Activated CD8-positive, alpha-beta memory T cell treated with anti-CD3 and anti-CD28 coated beads, Interleukin-2, amount 50 U/mL, for 1 hour (primary cell): ENCODE results near the gene PPP6R1.
A peak's percentile ranks its signal among the peaks of the same experiment; 100 is the strongest.

Experiments
- DNase-seq: peaks from one replicate; pipeline ENCODE4 v3.0.0-alpha.2; 2020; ENCODE audit errors: extremely low read depth

The PPP6R1 gene, protein sequence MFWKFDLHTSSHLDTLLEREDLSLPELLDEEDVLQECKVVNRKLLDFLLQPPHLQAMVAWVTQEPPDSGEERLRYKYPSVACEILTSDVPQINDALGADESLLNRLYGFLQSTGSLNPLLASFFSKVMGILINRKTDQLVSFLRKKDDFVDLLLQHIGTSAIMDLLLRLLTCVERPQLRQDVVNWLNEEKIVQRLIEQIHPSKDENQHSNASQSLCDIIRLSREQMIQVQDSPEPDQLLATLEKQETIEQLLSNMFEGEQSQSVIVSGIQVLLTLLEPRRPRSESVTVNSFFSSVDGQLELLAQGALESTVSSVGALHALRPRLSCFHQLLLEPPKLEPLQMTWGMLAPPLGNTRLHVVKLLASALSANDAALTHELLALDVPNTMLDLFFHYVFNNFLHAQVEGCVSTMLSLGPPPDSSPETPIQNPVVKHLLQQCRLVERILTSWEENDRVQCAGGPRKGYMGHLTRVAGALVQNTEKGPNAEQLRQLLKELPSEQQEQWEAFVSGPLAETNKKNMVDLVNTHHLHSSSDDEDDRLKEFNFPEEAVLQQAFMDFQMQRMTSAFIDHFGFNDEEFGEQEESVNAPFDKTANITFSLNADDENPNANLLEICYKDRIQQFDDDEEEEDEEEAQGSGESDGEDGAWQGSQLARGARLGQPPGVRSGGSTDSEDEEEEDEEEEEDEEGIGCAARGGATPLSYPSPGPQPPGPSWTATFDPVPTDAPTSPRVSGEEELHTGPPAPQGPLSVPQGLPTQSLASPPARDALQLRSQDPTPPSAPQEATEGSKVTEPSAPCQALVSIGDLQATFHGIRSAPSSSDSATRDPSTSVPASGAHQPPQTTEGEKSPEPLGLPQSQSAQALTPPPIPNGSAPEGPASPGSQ

DNA sequence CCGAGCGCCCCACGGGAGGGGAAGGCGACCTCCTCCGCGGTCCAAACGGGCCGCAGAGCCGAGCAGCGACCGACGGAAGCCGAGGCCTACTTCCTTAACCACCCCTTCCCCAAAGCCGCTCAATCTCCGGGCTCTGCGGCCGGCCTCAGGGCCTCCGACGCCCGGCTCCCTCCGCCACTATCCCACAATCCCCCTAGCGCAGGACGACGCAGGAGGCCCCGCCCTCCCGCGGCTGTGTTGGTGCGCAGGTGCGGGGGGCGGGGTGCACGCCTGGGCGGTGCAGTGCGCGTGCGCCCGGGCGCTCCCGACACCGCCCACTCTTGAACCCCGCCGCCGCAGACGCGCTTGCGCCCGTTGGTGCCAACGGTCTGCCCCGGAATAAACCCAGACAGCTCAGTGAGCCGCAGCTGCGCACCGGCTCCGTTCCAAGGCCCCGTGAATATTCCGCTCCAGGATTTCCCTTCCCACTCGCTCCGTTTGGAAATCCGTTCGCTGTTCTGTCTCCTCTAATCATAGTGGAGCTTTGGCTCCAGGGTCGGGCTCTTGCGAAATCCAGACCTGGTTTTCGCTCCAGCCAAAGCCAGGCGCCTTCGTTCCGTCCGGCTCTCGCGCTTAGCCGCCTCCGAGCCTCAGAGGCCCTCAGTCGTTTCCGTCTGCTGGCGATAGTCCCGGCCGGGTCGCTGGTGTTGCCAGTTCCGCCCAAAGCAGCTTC, at the start of gene PPP6R1:
Gene PPP6R1, minus strand, starts transcription at position 190 of the 712 bp plus-strand sequence. CDS start 11,914 bp downstream, outside the sequence.
- peak; percentile 72 for DNase-seq

DNA sequence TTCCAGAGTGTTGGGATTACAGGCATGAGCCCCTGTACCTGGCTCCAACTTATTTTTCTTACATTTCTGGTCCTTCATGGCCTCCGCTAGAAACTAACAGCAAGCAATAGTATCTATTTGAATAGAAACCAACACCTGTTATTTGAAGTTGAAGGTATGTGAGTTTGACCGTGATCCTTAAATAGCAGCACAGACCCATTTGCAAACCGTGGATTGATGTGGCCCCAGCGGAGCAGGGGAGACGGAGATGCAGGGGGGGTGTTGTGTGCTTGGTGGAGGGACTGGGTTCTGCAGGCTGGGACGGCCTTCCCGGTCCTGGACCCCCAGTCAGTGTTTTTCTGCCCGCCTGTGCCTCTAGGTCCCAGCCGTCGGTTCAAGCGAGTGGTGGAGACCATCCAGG, 49.5 kb upstream of the PPP6R1 start:
- no peak for DNase-seq

DNA sequence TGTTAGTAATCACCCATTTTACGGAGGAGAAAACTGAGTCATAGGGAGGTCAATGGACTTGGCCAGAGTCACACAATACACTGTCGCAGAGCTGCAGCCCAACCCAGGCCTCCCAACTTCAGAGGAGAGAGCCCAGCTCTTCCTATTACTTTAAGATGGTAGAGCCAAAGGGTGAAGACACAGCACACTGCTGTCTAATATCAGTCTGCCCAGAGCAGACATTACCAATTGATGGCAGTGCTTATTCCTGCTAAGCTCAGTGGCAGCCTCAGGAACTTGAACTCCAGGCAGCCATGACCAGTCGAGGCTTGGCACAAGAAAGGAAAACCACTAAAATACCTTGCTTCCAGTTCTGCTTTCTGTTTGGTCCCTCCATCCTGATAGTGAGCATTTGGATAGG, 47.9 kb upstream of the PPP6R1 start:
- no peak for DNase-seq

DNA sequence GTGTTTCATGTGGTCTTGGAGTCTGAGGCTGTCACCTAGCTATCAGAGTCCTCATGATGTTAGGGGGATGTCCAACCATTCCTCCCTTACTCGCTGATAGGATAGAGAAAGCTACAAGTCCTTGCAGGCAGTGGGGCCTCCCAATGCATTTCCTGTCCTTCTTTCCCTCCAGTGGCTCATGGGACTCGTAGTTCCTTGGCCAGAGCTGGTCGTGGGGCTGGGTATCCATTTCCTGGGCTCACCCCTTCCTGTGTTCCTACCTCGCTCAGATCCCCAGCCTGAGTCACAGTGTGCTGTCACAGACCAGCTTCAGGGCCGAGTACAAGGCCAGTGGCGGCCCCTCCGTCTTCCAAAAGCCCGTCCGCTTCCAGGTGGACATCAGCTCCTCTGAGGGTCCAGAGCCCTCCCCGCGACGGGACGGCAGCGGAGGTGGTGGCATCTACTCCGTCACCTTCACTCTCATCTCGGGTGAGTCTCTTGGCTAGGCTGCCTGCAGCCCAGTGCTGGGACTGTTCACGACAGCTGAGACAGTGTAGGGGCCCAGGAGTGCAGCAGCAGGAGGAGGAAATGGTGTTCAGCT, 47.3 kb upstream of the PPP6R1 start:
- DNase-seq: no peak

DNA sequence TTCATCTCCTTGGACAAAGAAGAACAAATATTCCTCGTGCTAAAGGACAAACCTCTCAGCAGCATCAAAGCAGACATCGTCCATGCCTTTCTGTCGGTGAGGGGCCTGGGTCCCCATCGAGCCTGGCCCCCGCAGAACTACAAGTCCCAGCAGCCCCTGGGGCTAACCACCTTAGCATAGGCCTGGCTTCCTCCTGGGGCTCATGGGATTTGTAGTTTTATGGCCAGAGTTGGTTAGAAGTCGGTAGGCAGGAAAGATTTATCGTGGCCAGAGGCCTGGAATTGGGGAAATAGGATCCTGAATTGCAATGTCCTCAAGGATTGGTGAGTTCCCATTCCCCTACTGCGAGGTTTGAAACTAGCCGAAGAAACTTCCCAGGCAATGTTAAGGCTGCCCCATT, 46.7 kb upstream of the PPP6R1 start:
- DNase-seq: no peak

DNA sequence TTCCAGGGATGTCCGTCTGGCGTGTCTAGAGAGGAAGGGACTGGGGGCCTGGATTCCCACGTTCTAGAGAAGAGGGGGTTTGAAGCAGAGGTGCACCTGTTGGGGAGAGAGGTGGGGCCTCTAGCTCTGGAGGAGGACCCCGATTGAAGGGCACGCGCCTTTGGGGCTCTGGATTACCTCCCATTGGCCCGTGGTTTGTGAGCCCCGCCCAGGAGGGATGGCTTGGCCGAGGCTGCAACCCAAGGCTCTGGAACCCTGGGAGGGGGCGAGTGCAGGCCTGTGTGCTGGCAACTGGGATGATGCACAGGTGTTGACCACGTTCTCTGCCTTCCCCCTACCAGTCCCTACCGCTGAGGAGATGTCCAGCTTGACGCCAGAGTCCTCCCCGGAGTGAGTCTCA, 46.2 kb upstream of the PPP6R1 start:
- no peak for DNase-seq

DNA sequence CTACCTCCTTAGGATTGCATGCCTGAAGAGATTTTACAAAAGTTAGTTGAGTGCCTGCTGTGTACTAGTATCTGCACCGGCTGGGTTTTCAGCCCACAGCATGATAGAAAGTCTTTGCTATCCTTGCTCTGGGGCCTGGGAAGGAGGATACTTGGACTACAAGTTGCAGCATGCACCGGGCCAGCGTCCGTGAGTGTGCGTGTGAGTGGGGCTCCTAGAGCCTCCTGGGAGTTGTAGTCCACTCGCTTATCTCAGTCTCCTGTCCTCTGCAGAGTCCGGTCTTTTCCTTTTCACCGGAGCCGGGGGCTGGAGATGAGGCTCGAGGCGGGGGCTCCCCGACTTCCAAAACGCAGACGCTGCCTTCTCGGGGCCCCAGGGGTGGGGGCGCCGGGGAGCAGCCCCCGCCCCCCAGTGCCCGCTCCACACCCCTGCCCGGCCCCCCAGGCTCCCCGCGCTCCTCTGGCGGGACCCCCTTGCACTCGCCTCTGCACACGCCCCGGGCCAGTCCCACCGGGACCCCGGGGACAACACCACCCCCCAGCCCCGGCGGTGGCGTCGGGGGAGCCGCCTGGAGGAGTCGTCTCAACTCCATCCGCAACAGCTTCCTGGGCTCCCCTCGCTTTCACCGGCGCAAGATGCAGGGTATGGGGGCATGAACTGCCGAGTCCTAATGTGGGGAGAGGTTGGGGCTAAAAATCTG, 45.6 kb upstream of the PPP6R1 start:
- no peak for DNase-seq

DNA sequence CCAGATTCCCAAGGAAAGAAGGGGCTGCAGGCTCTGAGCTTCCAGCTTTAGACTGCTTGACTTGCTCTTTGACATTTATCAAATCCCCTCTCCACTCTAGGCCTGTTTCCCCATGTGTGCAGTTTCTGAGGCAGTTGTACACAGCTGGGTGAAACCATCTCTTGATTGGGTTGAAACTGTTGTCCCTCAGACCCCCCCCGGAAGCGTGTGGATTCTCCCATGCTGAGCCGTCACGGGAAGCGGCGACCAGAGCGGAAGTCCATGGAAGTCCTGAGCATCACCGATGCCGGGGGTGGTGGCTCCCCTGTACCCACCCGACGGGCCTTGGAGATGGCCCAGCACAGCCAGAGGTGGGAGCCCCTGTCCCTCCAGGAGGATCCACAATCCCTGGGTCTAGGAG, 44.7 kb upstream of the PPP6R1 start:
- DNase-seq: no peak

DNA sequence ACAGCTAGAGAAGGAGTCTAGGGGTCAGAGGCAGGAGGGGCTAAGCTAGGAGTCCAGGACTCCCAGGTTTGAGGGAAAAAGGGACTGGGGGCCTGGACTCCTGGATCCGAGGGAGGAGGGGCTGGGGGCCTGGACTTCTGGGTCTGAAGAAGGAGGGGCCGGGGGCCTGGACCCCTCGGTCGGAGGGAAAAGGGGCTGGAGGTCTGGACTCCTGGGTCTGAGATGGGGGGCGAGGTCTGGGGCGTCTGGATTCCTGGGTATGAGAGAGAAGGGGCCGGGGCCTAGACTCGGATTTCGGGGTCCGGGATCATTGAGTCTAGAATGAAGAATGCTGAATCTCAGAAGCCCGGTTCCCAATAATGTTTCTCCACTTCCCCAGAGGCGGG, 43.5 kb upstream of the PPP6R1 start:
- DNase-seq: no peak

DNA sequence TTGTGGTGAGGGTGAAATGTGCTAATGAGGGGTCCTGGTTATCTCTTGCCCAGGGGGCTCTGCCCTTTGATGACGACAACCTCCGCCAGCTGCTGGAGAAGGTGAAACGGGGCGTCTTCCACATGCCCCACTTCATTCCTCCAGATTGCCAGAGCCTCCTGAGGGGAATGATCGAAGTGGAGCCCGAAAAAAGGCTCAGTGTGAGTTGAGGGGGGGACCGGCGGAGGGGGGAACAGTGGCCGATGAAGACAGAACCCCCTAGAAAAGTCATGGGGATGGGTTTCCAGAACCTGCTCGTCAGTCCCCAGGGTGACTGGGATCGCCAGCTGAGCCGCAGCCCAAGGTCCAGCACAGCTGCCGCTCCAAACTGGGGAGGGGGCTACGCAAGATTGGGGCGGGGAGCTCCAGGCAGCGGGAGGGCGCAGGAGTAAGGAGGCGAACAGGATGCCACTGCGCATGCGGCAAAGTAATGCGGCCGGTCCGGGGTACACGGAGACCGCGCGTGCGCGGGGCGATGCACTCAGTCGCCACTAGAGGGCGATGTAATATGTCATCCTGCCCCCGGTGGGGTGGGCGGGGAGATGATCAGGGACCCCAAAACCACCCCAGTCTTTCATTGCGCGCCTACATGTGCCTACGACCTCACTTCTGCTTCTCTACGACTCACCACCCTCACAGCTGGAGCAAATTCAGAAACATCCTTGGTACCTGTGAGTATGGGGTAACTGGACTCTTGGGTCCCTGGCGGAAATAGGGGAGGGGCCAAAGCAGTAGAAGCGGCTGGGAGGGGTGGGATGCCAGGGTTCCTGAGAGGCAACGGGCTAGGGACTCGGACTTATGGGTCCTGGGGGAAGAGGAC, 42.9 kb upstream of the PPP6R1 start:
- DNase-seq: peak; percentile 83

DNA sequence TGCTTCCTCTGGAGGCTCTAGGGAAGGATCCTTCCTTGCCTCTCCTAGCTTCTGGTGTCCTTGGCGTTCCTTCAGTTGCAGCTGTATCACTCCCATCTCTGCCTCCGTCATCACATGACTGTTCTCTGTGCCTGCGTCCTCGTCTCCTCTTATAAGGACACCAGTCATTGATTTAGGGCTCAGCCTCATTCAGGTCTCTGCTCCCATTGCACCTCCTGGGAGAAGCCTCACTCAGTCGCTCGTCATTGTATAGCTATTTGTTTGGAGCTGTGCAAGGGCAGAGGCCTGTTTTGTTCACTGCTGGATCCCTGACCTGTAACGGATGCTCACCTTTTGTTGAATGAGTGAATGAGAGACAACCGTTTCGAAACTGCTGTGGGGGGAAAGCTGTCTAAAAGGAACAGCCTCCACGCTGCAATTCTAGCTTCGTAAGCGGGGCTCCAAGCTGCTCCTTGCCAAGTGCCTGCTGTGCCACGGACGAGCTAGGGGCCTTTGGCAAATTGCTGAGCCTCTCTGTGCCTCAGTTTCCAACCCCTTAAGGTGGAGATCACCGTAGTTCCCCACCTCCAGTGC, 42.2 kb upstream of the PPP6R1 start:
- DNase-seq: no peak

DNA sequence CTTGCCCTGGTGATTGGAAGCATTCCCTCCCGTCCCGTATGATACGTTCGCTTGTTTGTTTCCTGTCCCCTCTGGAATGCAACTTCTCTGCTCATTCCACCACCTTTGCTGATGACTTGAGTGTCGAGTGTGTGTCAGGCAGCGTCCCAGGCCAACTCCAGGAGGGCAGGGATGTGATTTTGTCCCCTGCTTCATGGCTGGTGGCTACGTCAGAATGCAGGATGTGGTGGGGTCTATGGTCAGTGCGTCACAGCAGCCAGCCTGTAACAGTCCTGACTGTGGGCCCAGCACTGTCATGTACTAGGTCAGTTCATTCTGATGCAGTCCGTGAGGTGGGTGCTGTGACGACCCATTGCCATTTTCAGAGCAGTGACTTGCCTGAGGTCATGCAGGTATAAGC, 41.2 kb upstream of the PPP6R1 start:
- DNase-seq: no peak

DNA sequence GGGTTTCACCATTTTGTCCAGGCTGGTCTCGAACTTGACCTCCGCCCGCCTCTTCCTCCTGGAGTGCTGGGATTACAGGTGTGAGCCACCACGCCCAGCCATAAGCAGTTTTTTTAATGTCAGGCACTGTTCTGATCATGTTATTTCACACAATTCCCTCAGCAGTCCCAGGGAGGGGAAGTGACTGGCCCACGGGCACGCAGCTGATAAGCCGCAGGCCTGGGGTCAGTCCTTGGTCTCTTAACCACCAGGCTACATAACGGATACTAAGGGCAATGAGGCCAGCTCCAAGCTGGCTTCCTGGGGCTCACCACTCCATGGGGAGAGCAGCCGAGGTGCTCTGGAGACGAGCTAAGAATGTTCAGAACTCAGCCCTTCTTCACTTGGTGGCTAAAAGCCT, 38.5 kb upstream of the PPP6R1 start:
- DNase-seq: no peak

DNA sequence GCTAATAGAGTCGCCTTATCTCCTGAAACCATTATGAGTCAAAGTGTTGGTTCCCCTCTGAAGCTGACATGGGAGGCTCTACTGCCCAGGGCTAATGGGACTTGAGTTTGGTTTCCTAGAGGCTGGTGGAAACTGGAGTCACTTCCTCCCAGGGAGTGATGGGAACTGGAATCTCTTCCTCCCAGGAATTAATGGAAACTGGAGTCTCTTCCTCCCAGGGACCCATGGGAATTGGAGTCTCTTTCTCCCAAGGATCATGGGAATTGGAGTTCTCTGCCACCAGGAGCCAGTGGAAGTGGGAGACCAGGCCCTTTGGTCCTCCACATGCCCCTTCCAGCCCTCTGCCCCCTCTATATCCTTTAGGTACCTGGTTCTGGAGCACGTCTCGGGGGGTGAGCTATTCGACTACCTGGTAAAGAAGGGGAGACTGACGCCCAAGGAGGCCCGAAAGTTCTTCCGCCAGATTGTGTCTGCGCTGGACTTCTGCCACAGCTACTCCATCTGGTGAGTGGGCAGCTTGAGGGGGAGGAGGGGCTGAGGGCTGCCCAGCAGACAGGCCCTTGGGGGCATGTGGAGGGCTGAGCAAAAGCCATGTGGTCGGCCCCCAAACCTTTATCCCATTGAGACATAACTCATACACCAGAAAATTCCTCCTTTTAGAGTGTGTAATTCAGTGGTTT, 30.4 kb upstream of the PPP6R1 start:
- no peak for DNase-seq

DNA sequence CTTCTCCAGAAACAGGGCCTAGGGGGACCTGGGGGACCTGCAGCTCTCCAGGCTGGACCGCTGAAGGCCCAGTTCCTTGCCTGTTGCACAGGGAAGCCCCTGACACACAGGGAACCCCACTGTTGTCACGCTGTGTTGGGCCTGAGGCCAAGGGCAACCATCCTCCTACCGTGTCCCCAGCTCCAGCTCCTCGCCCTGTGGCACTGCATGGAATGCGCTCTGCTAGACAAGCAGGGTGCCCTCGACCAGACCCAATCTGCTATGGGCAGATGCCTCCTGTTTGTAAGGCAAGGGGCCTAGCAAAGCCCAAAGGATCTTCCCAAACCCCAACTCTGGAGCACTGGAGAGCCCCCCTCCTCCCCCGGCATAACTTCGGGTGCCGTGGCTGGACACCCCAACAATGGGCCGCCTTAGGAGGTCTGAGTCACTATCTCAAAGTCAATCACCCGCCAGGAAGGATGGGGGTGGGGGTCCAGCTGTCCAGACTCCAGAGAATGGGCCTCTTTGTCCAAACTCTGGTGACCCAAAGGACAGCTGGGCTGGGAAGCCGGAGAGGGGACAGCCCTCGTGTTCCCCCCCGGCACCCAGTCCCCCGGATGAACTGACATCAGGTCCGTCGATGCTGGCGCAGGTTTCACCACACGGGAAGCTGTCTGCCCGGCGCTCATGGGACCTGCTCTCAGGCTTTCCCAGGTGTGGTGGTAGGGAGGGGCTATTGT, 28.7 kb upstream of the PPP6R1 start:
- DNase-seq: no peak

DNA sequence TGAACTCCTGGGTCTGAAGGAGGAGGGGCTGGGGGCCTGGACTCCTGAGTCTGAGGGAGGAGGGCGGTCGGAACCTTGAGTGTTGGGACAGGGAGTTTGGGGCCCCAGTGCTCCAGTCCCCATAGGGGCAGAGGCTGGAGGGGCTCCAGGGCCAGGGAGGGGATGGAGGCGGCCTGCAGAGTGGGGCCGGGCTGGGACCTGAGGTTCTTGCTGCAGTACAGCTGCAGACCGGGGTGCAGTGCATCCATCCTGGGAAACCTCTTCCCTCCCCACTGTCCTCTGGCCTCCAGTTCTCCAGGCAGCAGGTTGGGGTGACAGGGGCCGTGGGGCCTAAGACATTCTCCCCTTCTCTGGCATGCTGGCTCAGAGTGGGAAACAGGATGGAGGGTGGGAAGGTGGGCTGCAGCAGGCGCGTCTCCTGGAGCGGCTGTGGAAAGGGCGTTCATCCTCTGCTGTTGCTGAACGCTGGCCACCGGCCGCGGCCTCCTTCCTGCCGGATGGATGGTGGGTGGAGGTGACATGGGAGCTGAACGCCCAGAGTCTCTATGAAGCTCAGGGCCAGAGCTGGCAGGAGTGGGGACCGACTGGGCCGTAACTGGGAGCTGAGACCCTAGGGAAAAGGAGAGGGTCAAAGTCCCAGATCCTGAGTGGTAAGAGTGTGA, 26.5 kb upstream of the PPP6R1 start:
- DNase-seq: no peak

DNA sequence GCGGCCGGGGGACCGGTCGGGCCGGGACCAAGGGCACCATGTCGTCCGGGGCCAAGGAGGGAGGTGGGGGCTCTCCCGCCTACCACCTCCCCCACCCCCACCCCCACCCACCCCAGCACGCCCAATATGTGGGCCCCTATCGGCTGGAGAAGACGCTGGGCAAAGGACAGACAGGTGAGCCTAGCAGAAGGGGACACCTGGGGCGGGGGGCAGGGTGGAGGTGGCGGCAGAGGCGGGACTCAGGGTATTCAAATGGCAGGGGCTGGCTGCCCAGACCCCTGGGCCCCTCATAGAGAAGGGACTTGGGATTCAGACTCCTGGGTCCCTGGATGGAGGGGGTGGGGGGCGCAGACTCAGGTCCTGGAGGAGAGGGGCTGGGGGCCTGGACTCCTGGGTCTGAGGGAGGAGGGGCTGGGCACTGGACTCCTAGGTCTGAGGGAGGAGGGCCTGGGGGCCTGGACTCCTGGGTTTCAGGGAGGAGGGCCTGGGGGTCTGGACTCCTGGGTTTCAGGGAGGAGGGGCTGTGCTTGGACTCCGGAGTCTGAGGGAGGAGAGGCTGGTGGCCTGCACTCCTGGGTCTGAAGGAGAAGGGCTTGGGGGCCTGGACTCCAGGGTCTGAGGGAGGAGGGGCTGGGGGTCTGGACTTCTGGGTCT, 25.7 kb upstream of the PPP6R1 start:
- DNase-seq: no peak
